ENCODE results near the gene FKBP5.
A peak's percentile ranks its signal among the peaks of the same experiment; 100 is the strongest.

Gene FKBP5

GRCh38 chr6:35662999-35663398 is 25.7 kb downstream of the FKBP5 start:
- no peak for DNase-seq (ENCODE audit: low spot score)

GRCh38 chr6:35654883-35655282 is 33.8 kb downstream of the FKBP5 start:
- no peak for DNase-seq (ENCODE audit: low spot score)

GRCh38 chr6:35651244-35651643 is 37.5 kb downstream of the FKBP5 start:
- DNase-seq (ENCODE audit: low spot score) = no peak

- DNase-seq (ENCODE audit: low spot score) = no peak
Measured at GRCh38 chr6:35650015-35650414, 38.7 kb downstream of the FKBP5 start.

- no peak for DNase-seq (ENCODE audit: low spot score)
Measured at GRCh38 chr6:35648203-35648602, 40.5 kb downstream of the FKBP5 start.

GRCh38 chr6:35647400-35647799 is 41.3 kb downstream of the FKBP5 start:
- DNase-seq (ENCODE audit: low spot score) = no peak

- no peak for DNase-seq (ENCODE audit: low spot score)
Measured at GRCh38 chr6:35643162-35643535, 45.6 kb downstream of the FKBP5 start.

- DNase-seq (ENCODE audit: low spot score) = peak; percentile 37
Measured at GRCh38 chr6:35642471-35643161, 46.1 kb downstream of the FKBP5 start.

- no peak for DNase-seq (ENCODE audit: low spot score)
Measured at GRCh38 chr6:35640017-35640664, 48.6 kb downstream of the FKBP5 start.

- DNase-seq (ENCODE audit: low spot score) = no peak
Measured at GRCh38 chr6:35638679-35639078, 50.0 kb downstream of the FKBP5 start.

GRCh38 chr6:35637911-35638310 is 50.8 kb downstream of the FKBP5 start:
- no peak for DNase-seq (ENCODE audit: low spot score)

GRCh38 chr6:35635601-35636597 is 52.8 kb downstream of the FKBP5 start:
- peak; percentile 40 for DNase-seq (ENCODE audit: low spot score)

- no peak for DNase-seq (ENCODE audit: low spot score)
Measured at GRCh38 chr6:35634316-35634715, 54.4 kb downstream of the FKBP5 start.

GRCh38 chr6:35633579-35634089 is 55.1 kb downstream of the FKBP5 start:
- no peak for DNase-seq (ENCODE audit: low spot score)

GRCh38 chr6:35629876-35630378 is 58.8 kb downstream of the FKBP5 start:
- no peak for DNase-seq (ENCODE audit: low spot score)

- no peak for DNase-seq (ENCODE audit: low spot score)
Measured at GRCh38 chr6:35626401-35626800, 62.3 kb downstream of the FKBP5 start.

- peak; percentile 56 for DNase-seq (ENCODE audit: low spot score)
Measured at GRCh38 chr6:35624341-35625070, 64.2 kb downstream of the FKBP5 start.

- no peak for DNase-seq (ENCODE audit: low spot score)
Measured at GRCh38 chr6:35622283-35622682, 66.4 kb downstream of the FKBP5 start.

GRCh38 chr6:35620706-35621105 is 68.0 kb downstream of the FKBP5 start:
- no peak for DNase-seq (ENCODE audit: low spot score)

- no peak for DNase-seq (ENCODE audit: low spot score)
Measured at GRCh38 chr6:35613762-35614161, 75.0 kb downstream of the FKBP5 start.

GRCh38 chr6:35611240-35611639 is 77.5 kb downstream of the FKBP5 start:
- peak; percentile 71 for DNase-seq (ENCODE audit: low spot score)

- no peak for DNase-seq (ENCODE audit: low spot score)
Measured at GRCh38 chr6:35610830-35611229, 77.9 kb downstream of the FKBP5 start.
